A204.1 (cell line): Measurements from ENCODE around the gene CTRB1.
"Not testable (repeated sequence)": the region's sequence is repeated elsewhere in the genome, so short reads cannot be mapped to it uniquely, and the experiment has no call there.

Experiments used
- FAIRE-seq: peaks from 2 replicates; lab custom pipeline; 2012; peaks lifted over from hg19 to GRCh38; lab: Jason Lieb, UNC

The CTRB1 gene

GRCh38 chr16:75241955-75242354 is 23.2 kb downstream of the CTRB1 start:
- no peak for FAIRE-seq

GRCh38 chr16:75242436-75243078 is 23.8 kb downstream of the CTRB1 start:
- FAIRE-seq, result not testable (repeated sequence)

- no peak for FAIRE-seq
These were observed 25.0 kb downstream of the CTRB1 start for GRCh38 chr16:75243667-75244224.

GRCh38 chr16:75244225-75244809 is 25.5 kb downstream of the CTRB1 start:
- no peak for FAIRE-seq

- FAIRE-seq, result no peak
These were observed 26.3 kb downstream of the CTRB1 start for GRCh38 chr16:75244844-75245758.

GRCh38 chr16:75246504-75247205 is 27.9 kb downstream of the CTRB1 start:
- FAIRE-seq, result no peak

- FAIRE-seq, result no peak
These were observed 28.5 kb downstream of the CTRB1 start for GRCh38 chr16:75247249-75247648.

GRCh38 chr16:75248142-75248535 is 29.4 kb downstream of the CTRB1 start:
- FAIRE-seq, result no peak

GRCh38 chr16:75248536-75249380 is 30.0 kb downstream of the CTRB1 start:
- FAIRE-seq, result no peak

- no peak for FAIRE-seq
These were observed 30.7 kb downstream of the CTRB1 start for GRCh38 chr16:75249441-75249840.

GRCh38 chr16:75250089-75250808 is 31.5 kb downstream of the CTRB1 start:
- FAIRE-seq, result no peak

- no peak for FAIRE-seq
These were observed 32.1 kb downstream of the CTRB1 start for GRCh38 chr16:75250809-75251279.

- no peak for FAIRE-seq
These were observed 32.7 kb downstream of the CTRB1 start, which contains the start of gene BCAR1 for GRCh38 chr16:75251280-75252048. TSS of gene BCAR1 (minus strand) at chr16:75251624. CDS start at chr16:75251482, 142 bp downstream.

- no peak for FAIRE-seq
These were observed 33.5 kb downstream of the CTRB1 start for GRCh38 chr16:75252049-75252864.

- no peak for FAIRE-seq
These were observed 34.4 kb downstream of the CTRB1 start for GRCh38 chr16:75252946-75253911.

GRCh38 chr16:75254359-75254837 is 35.6 kb downstream of the CTRB1 start:
- FAIRE-seq, result no peak

GRCh38 chr16:75256059-75256571 is 37.3 kb downstream of the CTRB1 start:
- FAIRE-seq, result no peak
